Activated CD4-positive, alpha-beta memory T cell treated with anti-CD3 and anti-CD28 coated beads, Interleukin-2, amount 10 ng/mL, durations not matched to agents 7 days and 5 days (primary cell): ENCODE results near the gene RPS6KA2. TPM values are rescaled to one million over a fixed set of nuclear protein-coding genes. Genes with fewer than 3 reads are reported as not detected.

Experiments
- total RNA-seq, 2 experiments: library from RNA; stranded (reverse); gene quantifications; one replicate each; pipeline ENCODE4 v1.2.3, GENCODE V29; 2021

The RPS6KA2 gene
- total RNA-seq, 2 experiments from 2014 or later: 6.3 to 6.5 TPM

Other genes starting within 250 kb of the RPS6KA2 start
- 10 to 100 TPM; 23.0 to 24.1 TPM for gene MPC1, start 244.3 kb downstream of the RPS6KA2 start, total RNA-seq
- gene RAMACL, start 40.6 kb downstream of the RPS6KA2 start, total RNA-seq: under 1 TPM in 1 of 2 experiments, not detected in 1; 0.23 TPM